ENCODE data around the gene CCZ1. TPM values are rescaled to one million over a fixed set of nuclear protein-coding genes. Genes with fewer than 3 reads are reported as not detected.
A peak's percentile ranks its signal among the peaks of the same experiment; 100 is the strongest.
"Not testable (repeated sequence)": the region's sequence is repeated elsewhere in the genome, so short reads cannot be mapped to it uniquely, and the experiment has no call there.

Gene CCZ1
- 10 to 100 TPM; 48.7 to 67.5 (median 59.4) TPM for polyA plus RNA-seq (ENCODE audit: insufficient read length in 10 of 10)
- long read RNA-seq, donor 1, transcript CCZ1-201 (15 exons, 1,802 nt), result major isoform, 6 of 7 reads
- long read RNA-seq, donor 1, partial matches to known transcripts, result 0 of 7 reads
- long read RNA-seq, donor 1, other reads (novel, unspliced or antisense), result 0 of 7 reads
- long read RNA-seq, donor 2, partial matches to known transcripts, result 0 of 4 reads
- long read RNA-seq, donor 2, other reads (novel, unspliced or antisense), result 0 of 4 reads
- long read RNA-seq, donor 3, result 0 reads
- long read RNA-seq, donor 4, transcript CCZ1-201 (15 exons, 1,802 nt), result major isoform, 9 of 11 reads
- long read RNA-seq, donor 4, partial matches to known transcripts, result 0 of 11 reads
- long read RNA-seq, donor 4, other reads (novel, unspliced or antisense), result 0 of 11 reads
- long read RNA-seq, donor 5, transcript CCZ1-201 (15 exons, 1,802 nt), result major isoform, 9 of 18 reads
- long read RNA-seq, donor 5, partial matches to known transcripts, result 0 of 18 reads
- long read RNA-seq, donor 5, other reads (novel, unspliced or antisense), result 0 of 18 reads
- long read RNA-seq, donor 6, transcript CCZ1-201 (15 exons, 1,802 nt), result major isoform, 17 of 20 reads
- long read RNA-seq, donor 6, partial matches to known transcripts, result 0 of 20 reads
- long read RNA-seq, donor 6, other reads (novel, unspliced or antisense), result 0 of 20 reads
- long read RNA-seq, donor 7, transcript CCZ1-201 (15 exons, 1,802 nt), result major isoform, 6 of 7 reads
- long read RNA-seq, donor 7, partial matches to known transcripts, result 0 of 7 reads
- long read RNA-seq, donor 7, other reads (novel, unspliced or antisense), result 0 of 7 reads
- long read RNA-seq, donor 8, transcript CCZ1-201 (15 exons, 1,802 nt), result major isoform, 11 of 13 reads
- long read RNA-seq, donor 8, partial matches to known transcripts, result 0 of 13 reads
- long read RNA-seq, donor 8, other reads (novel, unspliced or antisense), result 0 of 13 reads
- long read RNA-seq, donor 9, result 0 reads

DNA sequence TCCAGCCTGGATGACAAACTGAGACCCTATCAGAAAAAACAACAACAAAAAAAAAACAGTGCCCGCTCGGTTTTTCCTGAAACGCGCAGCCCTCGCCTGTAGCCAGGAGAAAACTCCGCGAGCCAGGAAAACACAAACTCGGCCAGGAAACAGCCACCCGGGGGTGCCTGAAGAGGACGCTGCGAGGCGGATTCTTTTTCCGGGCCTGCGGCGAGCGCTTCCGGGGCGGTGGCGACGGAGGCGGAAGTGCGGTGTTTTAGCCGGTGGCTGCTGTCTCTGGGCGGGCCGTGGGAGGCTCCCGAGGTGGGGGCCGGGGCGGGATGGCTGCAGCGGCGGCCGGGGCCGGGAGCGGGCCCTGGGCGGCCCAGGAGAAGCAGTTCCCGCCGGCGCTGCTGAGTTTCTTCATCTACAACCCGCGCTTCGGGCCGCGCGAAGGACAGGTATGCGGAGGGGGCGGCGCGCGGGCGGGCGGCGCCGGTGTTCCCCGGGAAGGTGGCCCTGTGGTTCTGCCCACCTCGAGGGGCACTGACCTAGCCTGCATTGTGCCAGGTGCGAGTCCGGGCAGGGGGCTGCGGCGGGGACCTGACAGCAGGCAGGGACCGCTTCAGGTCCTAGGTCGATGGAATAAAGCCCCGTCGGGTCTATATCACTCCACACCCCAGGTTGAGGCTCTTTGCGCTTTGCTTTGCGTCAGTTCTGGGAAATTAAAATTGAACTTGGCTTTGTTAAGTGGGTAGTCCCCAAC is at the start of gene CCZ1:
TSS of gene CCZ1 (plus strand) at position 254 of the 745 bp plus-strand sequence. CDS start at position 321, 67 bp downstream.
- peak; percentile 16 to 76 (median 22) for DNase-seq

DNA sequence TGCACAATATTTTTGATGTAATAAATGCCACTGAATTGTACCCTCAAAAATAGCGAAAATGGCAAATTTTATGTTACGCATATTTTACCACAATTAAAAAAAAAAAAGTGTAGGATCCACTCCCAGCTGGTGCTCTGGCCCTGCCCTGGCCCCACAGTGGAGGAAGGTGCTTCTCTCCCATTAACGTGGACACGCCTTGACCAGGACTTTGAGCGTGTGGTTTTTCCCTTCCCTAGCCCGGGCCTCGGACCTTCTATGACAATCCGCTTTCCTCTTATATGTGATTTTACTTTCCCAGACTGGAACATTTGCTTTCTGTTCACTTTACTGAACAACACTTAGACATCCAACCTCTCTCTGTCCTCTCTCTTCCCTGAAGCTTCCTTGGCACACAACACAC is 47.6 kb upstream of the CCZ1 start:
- DNase-seq, result no peak

DNA sequence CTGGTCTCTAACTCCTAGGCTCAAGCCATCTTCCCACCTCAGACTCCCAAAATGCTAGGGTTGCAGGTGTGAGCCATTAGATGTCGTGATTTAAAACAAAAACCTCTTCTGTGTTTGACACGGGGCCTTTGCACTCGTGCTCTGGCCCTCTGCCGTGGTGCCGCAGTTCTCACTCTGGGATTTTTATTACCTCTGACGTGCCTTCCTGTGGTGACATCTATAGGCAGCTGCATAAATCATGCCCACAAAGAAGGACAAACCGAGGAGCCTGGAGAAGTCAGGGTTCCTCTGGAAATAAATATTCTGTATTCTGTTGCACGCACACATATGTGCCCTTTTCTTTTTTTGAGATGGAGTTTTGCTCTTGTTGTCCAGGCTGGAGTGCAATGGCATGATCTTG is 43.8 kb upstream of the CCZ1 start:
- no peak for DNase-seq

DNA sequence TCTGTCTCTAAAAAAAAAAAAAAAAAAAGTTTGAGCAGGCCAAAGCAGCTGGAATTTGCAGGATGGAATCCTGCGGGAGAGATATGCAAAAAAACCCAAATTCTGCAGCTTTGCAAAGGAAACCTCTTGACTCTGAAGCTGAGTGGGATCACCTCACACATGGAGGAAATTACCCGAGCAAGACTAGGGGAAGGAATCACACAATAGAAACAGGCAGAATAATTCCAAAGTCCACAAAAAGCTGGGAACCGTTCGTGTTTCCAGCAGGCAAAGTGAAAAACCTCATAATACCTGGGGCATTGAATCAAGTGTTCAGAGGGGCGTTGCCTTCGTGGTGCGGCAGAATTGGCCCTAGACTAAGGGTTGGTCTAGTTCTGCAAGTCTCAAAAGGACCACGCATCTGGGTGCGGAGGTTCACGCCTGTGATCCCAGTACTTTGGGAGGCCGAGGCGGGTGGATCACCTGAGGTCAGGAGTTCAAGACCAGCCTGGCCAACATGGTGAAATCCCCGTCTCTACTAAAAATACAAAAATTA is 41.4 kb upstream of the CCZ1 start:
- DNase-seq, result peak in 2 of 3 donors; percentile 13 to 53

DNA sequence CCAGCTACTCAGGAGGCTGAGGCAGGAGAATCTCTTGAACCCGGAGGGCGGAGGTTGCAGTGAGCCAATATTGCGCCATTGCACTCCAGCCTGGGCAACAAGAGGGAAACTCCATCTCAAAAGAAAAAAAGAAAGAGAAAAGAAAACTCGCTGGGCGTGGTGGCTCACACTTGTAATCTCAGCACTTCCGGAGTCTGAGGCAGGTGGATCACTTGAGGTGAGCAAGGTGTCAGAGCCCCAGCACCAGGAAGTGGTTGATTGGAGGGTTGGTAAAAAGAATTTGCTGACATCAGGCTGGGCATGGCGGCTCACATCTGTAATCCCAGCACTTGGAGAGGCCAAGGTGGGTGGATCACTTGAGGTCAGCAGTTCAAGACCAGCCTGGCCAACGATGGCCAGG is 40.0 kb upstream of the CCZ1 start:
- not testable (repeated sequence) for DNase-seq

DNA sequence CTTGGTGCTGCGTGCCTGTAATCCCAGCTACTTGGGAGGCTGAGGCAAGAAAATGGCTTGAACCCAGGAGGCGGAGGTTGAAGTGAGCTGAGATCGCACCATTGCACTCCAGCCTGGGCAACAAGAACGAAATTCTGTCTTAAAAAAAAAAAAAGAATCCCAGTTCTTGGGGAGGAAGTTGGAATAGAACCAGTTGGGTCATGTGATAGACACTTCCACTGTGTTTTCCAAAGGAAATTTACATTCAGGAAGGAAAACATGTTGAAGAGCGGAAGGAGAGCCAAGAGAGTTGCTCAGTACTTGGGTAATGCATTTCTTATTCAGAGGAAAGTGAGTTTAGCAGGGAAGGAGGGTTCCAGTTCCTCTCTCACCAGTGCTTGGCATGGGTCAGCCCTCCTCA is 37.3 kb upstream of the CCZ1 start:
- DNase-seq, result not testable (repeated sequence)

DNA sequence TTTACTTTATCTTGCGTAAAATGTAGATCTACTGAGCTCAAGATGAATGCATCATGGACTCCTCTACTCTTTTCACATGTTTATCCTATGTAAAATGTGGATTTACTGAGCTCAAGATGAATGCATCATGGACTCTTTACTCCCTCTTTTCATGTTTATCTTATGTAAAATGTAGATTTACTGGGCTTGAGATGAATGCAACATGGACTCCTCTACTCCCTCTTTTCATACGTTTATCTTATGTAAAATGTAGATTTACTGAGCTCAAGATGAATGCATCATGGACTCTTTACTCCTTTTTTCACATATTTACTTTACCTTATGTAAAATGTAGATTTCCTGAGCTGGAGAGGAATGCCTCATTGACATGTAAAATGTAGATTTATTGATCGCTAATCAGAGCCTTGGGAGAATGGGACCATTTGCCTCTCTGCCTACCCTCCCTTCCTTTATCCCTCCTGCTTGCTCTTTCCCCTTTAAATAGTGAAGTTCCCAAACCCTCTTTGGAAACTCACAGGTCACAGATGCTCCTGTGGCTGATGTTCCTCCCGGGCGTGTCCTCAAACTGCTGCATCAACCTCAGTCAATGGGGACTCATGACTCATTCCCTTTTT is 35.7 kb upstream of the CCZ1 start:
- DNase-seq, result not testable (repeated sequence)

DNA sequence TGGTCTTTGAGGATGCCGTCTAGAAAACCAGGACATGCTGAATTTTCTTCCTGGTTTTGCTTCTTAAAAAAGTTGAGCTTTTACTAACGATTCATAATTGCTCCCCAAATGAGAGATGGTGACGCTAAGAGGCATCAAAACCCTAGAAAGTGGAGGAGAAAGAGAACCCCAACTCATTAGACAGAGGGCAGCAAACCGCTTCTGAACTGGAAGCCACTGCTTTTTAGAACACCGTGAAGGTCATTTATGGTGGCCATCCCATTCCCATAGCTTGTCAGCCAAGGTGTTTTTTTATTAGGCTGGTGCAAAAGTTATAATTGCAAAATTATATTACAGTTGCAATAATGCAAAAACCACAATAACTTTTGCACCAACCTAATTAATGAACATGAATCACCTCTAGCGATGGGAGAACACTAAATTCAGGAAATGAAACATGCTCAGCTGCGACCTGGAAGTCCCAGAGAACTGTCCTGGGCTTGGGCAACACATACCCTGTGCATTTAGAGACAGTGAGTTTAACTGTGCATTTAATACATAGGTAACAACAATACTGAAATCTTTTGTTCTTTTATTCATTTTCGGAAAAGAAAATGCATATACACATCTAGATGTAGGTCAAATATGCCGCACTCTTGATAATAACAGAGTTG is 33.1 kb upstream of the CCZ1 start:
- not testable (repeated sequence) for DNase-seq

DNA sequence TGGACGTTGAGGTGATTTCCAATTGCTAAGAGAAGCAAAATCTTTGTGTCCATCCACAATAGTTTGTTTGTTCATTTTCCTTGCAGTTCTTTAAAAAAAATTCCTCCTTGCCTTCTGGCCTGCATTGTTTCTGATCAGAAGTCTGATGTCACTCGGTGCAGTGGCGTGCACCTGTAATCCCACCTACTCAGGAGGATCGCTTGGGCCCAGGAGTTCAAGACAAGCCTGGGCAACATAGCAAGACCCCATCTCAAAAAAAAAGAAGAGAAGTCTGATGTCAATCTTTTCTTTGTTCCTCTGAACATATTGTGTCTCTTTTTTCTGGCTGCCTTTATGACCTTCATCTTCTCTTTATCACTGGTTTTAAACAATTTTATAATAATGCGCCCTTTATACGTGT is 31.5 kb upstream of the CCZ1 start:
- no peak for DNase-seq

DNA sequence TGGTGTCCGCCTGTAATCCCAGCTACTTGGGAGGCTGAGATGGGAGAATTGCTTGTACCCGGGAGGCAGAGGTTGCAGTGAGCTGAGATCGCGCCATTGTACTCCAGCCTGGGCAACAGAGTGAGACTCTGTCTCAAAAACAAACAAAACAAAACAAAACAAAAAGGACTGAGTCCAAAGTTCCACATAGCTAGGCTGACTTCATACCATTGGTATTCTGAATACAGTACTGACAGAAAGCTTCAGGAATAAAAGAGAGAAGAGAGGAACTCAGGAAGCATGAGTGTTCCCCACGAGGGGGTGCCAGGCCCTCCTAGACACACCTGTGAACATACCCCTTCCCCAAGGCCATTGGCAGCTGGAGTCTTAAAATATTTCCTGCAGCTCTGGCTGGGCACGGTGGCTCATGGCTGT is 29.6 kb upstream of the CCZ1 start:
- not testable (repeated sequence) for DNase-seq

DNA sequence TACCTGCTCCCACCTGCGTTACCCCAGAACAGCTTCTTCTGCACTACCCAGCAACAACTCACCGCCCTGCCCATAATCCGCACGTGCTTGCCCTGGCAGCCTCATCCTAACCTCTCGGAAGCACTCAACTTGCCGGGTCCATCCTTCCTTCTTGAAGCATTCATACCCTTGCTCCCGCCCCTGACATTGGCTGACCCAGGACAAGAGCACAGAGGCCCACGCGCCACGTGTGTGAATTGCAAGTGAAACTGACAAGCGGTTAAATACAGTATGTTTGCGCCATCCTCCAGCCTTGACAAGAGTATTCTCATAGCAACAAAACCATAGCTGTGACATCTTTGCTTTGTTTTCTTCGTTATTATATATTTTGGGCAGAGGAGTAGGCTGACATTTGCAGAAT is 28.8 kb upstream of the CCZ1 start:
- DNase-seq, result no peak

DNA sequence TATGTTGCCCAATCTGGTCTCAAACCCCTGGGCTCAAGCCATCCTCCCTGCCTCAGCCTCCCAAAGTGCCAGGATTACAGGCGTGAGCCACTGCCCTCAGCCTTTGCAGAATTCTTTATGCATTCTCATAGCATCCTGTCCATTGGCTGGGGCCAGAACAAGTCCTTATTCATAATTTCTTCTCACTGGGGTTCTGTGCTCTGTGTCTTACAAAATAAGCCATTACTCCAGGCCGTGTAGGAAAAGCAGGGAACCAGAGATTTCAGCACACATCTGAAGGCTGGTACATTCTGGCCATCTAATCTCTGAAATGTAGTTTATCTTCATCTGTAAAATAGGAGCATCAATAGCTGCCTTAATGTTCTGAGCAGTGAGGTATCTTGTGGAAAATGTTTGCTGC is 28.2 kb upstream of the CCZ1 start:
- no peak for DNase-seq

DNA sequence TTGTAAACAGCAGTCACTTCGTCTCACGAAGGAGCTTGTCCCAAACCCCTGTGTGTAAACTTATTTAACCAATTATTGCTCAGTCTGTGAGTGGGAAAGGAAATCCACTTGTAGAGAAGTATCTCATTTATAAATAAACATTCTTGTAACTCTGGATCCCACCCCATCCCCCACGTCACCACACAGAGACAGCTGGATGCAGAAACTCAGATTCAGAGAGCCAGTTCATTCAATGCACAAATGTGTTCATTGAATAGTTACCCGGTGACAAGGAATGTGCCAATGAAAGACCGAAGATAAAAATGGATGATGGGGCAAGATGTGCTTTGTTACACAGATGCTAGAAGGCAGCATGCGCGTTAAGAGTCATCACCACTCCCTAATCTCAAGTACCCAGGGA is 26.2 kb upstream of the CCZ1 start:
- no peak for DNase-seq

DNA sequence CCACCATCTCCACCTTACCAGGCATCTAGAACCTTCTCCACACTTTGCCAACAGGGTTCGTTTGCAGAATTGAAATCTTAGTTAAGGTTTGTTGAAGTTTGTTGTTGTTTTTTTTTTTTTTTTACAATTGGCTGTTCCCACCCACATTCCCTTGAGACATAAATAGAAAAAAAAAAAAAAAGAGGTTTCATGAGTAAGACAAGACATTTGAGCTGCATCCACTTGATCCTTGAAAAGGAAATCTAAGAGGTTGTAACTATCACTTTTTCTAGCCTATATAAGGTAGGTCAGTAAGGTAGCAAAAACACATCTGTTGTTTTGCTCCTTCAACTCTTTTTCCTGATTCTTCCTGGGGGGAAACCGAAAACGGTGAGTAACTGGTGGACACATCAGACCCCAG is 18.9 kb upstream of the CCZ1 start:
- DNase-seq, result not testable (repeated sequence)

DNA sequence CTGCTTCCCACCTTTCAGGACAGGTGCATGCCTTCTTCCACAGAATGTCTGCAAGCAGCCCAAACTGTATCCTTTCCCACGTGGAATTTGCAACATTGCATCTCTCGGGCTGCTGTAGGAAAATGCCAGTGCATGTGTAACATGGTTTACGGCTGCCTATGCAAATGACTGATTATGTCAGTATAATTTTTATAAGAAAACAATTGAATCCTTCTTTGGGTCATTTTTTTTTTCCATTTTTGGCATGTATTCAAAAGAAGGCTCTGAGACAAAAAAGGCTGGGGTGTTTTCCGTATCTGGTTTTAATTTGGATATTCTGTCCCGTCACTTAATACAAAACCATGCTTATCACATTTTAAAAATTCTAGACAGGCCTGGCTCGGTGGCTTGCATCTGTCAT is 18.4 kb upstream of the CCZ1 start:
- DNase-seq, result not testable (repeated sequence)

DNA sequence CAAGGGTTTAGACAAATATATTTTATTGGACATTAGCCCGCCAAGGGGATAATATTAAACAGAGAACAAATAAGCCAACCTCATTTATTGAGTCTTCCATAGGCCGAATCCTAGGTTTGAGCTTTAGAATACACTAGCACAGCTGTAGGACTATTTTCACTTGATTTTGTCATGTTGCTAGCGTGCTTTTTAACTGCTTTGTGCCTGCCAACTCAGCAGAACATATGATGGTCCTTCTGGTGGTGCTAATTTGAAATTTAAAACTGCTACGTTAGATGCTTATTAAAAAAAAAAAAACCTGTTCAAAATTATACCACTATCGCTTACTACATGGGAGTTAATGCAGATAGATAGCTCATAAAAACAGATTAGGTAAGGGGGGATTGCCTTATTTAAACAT is 14.1 kb upstream of the CCZ1 start:
- not testable (repeated sequence) for DNase-seq

DNA sequence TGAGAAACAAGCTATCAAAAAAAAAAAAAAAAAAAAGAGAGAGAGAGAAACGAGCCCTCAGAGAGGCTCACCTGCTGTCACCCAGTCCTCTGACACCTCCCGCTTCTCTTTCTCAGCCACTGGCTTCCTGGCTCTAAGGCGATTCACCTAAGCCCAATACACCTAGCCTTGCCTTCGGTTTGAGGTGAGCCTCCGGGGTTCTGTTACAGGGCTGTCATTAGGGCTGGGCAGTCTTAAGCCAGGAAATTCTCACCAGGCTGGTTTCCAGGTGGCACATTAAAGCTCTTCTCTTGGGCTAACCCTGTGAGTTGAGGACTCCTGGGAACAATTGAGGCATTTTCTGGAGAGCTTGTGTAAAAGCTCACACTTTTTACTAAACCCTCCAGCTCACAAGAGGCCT is 10.5 kb upstream of the CCZ1 start:
- not testable (repeated sequence) for DNase-seq

DNA sequence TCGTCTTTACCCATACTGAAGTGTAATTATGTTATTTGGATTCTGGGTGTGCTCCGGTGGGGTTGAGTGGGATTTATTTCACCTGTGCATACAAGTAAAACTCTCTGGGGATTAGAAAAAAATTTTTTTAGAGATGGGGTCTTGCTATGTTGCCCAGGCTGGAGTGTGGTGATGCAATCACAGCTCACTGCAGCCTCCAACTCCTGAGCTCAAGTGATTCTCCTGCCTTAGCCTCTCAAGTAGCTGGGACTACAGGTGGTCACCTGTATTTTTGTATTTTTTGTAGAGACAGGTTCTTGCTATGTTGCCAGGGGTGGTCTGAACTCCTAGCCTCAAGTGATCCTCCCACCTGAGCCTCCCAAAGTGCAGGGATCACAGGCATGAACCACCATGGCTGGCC is 8.3 kb upstream of the CCZ1 start:
- not testable (repeated sequence) for DNase-seq

DNA sequence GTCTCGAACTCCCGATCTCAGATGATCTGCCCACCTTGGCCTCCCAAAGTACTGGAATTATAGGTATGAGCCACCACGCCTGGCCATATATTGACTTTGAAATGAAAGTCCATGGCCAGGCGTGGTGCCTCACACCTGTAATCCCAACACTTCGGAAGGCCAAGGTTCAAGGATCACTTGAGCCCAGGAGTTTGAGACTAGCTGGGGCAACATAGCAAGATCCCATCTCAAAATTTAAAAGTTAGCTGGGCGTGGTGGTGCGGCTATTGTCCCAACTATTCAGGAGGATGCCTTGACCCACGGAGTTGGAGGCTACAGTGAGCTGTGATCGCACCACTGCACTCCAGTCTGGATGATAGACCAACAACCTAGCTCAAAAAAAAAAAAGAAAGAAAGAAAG is 6.0 kb upstream of the CCZ1 start:
- no peak for DNase-seq

DNA sequence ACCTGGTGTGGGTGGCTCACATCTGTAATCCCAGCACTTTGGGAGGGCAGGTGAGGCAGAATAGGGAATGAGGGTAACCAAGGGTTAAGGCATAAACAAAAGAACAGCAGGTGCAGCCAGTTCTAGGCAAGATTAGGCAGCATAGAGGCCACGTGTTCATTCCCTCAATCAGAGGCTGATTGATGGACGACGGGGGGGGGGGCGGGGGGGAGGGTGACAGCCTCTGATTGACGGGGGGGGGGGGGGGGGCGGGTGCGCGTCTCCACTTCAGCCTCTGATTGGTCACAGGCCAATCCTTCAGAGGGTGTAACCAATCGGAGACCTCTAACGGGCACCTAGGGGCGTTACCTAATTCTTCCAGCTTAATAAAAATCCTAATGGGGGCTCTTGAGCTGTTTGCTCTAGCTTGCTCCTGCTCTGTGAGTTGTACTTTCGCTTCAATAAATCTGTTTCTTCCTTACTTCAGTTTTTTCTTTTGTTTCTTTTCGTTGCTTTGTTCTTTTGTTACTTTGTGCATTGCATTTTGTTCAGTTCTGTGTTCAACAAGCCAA is 1.1 kb upstream of the CCZ1 start:
- DNase-seq, result peak in 1 of 3 donors; percentile 4

Measured in muscle of back (tissue), 13 donors.